HG02840 (cell line): ENCODE results near the gene NUP54.

ENCODE experiments used
- ATAC-seq: cut with Tn5 transposase; IDR thresholded peaks from one replicate; pipeline ENCODE4 v1.9.1; 2021; ENCODE audit warnings: mild to moderate bottlenecking, moderate library complexity, moderate number of reproducible peaks; ENCODE audit not compliant: unreplicated experiment, low FRiP score

The NUP54 gene

DNA sequence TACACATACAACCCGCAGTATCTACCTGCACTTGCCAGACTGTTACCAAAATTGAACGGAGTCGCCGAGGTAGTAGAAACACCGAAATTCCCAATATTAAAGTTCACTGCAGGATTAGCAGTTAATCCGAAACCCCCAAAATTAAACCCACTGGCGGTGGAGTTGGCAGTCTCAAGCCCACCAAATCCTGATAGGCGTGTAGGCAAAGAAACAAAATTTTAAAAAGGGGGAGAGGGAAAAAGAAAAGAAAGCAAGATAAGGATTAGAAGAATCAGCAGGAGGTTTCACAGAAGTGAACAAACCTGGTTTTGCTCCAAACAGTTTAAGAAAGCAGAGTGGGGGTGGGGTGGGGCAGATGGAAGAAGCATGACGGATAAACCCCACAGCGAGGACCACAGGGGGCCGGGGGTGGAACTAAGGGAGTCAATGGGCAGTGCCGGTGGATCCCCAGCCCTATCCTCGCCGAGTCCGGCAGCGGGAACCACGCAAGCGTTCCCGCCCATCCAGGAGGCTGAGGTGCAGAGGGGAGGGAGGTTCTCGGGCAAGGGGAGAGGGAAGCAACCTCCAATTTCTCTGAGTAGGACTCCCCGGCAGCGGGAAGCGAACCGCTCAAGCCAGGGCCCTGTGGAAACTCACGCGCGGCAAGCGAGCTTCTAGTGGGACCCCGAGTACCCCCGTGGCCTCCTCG lies 599 bp downstream of the NUP54 start:
- ATAC-seq, result peak; percentile 31

DNA sequence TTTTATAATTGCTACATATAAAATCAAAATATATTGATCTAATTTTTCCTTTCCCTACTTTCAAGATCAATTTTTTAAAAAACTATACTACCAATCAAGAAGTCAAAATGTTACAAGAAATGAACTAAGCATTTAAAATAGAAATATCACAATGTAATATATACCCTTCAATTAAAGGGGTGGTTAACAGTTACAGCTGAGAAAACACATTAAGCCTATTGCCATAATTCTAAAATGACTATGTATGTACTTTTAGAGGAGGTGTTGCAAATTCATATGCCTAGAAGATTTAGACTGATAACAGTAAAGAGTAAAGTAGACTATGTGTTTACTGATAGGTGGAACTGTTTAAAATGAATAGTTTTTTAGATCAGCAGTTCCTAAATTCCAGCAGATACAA lies 3.7 kb downstream of the NUP54 start:
- no peak for ATAC-seq

DNA sequence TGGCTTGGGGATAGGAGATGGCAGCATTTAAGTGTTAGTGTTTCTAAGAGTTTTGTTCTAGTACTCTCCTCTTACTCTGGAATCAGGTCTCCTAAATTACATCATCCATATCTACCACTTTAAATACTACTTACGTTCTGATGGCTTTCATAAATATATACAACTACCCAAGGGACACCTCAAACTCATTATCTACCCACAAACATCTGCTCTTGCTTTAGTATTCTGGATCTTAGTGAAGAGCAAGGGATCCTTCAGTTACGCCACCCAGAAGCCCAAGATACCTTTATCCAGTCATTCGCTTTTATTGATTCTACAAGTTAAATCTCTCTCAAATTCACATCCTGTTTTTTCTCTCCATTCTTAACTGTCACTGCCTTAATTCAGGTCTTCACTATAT lies 7.0 kb downstream of the NUP54 start:
- ATAC-seq, result no peak

DNA sequence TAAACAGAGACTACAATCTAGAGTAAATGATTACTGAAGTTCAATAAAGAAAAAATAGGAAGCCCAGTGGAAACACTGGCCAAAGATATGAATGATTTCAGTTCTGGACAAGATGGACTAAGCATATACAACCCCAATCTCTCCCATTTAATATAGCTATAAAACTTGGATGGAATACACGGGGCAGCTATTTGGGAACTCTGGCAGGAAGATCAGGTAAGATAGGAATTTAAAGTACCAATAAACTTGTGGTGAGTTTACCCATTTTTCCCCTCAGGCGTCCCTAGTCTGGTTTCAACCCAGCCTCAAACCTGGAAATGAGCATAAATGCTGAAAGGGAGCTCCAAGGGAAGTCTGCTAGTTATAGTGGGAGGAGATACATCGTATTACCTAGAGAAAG lies 20.4 kb downstream of the NUP54 start:
- no peak for ATAC-seq

DNA sequence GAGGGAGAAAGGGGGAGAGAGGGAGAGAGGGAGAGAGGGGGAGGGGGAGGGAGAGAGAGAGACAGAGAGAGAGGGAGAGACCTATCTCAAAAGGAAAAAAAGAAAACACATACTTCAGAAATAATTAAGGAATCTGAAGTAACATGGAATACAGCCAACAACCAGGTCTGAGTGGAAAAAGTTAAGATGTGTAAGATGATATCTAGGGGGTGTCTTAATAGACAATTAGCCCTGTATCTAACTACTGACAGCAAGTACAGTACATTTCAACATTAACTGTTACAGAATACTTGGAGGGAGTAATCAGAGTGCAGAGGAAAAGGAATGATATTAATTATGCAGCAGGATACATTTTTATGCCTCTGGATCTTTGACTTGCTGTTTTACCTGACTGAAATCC lies 22.4 kb downstream of the NUP54 start:
- ATAC-seq, result no peak

DNA sequence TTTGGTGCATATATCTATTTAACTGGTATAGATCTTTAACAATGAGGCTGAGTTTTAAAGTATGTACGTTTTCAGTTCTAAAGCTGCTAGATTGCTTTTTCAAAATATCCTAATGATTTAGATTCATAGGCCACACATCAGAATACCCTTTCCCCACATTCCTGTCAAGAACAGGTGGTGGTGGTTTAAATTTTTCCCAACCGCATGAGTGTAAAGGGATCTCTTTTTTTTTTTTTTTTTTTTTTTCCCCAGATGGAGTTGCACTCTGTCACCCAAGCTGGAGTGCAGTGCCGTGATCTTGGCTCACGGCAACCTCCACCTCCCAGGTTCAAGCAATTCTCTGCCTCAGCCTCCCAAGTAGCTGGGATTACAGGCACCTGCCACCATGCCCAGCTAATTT lies 28.0 kb downstream of the NUP54 start:
- no peak for ATAC-seq

DNA sequence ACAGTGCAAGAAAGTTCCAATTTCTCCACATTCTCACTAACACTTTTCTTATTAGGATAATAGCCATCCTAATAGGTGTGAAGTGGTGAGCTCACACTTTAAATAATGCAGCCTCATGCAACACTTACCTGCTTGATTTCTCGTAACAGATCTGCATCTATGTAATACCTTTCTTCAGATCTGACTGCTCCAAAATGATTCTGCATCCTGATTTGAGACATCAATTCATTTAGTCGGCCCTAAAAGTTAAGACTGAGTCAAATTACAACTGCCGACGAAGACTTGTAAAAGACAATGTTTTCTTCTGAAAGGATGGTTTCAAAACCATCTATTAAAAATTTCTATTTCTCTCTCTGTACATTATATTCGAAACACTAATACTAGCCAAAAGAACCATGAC lies 30.7 kb downstream of the NUP54 start:
- ATAC-seq, result no peak

DNA sequence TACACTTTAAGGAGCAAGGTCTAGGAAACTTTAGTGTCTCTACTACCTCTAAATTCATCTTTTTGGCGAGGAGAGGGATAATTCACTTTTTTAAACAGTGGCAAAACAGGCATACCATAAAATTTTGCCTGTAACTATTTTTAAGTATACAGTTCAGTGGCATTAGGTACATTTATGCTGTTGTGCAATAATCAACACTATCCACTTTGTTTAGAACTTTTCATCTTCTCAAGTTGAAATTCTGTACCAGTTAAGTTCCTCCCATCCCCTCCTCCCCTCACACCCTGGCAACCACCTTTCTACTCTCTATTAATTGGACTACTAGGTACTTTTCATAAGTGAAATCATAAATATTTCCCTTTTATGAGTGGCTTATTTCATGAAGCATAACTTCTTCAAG lies 31.4 kb downstream of the NUP54 start:
- ATAC-seq, result no peak

DNA sequence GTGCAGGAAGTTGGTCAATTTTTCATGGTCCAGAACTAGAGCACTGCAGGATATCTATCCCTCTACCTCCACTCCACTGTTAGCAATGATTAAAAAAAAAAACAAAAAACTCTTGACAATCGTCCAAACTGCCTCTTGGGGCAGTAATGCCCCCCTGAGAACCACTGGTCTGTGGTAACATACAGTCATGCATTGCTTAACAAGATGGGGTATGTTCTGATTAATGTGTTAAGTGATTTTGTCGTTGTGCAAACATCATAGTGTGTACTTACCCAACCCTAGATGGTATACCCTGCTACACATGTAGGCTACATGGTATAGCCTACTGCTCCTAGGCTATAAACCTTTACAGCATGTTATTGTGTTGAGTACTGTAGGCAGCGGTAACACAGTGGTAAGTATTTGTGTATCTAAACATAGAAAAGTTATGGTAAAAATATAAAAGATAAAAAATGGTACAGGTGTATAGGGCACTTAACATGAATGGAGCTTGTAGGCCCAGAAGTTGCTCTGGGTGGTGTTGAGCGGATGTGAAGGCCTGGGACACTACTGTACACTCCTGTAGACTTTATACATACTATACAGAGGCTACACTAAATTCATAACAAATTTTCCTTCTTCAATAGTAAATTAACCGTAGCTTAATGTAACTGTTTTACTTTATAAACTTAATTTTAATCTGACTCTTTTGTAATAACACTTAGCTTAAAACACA lies 39.6 kb downstream of the NUP54 start:
- ATAC-seq, result no peak

DNA sequence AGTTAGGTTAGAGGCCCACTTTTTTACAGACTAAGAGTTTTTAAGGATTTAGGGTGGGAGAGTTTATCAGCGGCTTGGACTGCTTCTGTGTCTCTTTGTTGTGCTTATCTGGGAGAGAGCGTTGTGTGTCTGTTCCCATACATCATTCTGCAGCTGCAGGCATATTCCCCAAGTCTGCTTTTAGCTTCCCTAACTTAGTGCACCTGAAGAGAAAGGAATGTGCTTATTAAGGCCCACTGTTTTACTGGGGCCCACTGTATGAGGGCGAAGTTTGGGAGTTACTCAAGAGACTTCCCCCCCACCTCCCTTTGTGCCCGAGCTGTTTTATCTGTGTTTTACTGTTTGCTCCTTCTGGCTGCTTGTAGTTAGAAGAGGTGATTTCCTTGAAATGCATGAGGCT lies 41.8 kb downstream of the NUP54 start:
- no peak for ATAC-seq

DNA sequence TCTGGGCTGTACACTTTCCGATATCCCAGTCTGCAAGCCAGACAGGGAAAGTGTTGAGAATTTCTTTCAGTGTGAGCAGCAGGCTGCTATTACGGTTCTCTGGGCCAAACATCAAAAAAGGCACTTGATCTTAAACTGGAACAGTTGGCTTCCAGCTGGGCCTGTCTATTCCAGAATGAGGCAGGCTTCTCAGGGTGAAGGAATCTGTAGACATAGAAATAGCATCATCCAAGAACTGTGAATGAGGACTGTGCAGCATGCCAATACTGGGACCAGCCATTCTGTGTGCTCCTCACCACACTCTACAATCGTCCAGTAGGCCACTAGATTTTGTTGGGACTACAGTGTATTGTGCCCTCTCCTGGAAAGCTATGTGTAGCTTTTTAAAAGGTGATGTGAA lies 42.5 kb downstream of the NUP54 start:
- no peak for ATAC-seq

DNA sequence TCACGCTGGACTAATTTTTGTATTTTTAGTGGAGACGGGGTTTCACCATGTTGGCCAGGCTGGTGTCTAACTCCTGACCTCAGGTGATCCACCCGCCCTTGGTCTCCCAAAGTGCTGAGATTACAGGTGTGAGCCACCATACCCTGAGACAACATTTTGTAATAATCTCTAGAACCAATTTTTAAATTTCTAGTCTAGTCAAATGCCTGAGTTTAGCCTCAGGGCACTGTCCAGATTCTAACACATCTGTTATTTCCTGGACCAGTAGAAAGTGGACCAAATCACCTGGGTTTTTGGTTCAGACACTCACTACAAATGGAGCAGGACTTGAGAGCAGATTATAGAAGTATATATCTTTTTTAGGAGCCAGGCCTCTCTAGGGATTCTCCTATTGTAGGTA lies 52.1 kb downstream of the NUP54 start:
- ATAC-seq, result no peak

DNA sequence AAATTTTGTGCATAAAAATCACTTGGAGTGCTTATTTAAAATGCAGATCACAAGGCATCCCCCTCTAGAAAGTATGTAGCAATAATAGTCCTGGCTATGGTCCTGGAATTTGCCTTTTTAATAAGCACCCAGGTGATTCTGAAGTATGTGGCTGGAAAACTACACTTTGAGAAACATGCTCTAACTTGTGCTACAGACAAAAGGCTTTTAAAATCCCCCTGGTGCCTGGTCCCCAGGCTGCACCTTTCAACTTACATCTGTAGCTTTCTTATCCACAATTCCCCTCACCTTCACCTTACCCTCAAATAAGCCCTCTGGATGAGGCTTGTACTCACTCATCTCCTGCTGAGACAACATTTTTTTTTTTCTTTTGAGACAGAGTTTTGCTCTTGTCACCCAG lies 52.6 kb downstream of the NUP54 start:
- ATAC-seq, result no peak

DNA sequence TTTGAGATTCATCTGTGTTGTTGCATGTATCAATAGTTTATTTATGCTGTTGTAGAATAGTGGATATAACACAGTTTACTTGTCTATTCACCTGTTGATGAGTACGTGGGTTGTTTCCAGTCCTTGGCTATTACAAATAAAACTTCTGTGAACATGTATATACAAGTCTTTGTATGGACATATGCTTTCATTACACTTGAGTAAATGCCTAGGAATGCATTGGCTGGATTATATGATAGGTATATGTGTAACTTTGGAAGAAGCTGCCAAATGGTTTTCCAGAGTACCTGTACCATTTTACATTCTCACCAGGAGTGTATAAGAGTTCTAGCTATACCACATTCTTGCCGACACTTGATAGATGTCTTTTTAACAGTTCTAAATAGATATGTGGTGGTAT lies 57.1 kb downstream of the NUP54 start:
- ATAC-seq, result no peak

DNA sequence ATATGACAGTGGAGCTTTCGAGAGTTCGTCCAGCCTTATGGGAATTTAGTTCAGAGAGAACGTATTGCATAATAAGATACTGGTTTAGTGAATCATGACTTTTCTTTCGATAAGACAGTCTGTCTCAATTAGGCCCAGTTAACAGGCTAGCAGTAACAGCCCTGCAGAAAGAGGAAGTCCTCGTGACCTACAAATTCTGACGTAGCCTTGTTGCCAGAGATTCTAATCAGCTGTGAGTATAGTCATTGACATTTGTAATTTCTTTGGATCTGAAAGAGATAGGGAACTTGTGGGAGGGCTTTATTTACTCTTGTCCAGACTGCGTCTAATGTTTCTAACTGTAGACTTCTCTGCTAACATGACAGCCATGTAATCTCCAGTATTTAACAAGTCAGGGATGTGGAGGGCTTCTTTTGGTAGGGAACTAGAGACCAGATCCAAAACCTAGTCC lies 57.9 kb downstream of the NUP54 start:
- no peak for ATAC-seq

DNA sequence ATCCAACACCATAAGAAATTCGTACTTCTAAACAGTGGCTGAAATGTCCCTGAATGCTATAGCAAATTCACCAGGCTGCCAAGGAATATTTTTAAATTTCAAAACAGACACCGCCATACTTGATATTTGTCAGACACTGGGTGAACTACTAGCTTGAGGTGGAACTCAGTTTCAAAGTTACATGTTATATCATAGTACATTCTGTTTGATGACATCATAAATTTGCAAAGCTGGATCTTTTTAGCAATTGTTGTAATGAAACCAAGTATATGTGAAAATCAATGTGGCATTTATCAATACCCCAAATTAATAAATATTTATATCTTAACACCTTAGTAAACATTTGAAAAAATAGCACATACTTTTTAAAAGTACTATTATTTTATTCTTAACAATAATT lies 59.5 kb downstream of the NUP54 start:
- no peak for ATAC-seq

DNA sequence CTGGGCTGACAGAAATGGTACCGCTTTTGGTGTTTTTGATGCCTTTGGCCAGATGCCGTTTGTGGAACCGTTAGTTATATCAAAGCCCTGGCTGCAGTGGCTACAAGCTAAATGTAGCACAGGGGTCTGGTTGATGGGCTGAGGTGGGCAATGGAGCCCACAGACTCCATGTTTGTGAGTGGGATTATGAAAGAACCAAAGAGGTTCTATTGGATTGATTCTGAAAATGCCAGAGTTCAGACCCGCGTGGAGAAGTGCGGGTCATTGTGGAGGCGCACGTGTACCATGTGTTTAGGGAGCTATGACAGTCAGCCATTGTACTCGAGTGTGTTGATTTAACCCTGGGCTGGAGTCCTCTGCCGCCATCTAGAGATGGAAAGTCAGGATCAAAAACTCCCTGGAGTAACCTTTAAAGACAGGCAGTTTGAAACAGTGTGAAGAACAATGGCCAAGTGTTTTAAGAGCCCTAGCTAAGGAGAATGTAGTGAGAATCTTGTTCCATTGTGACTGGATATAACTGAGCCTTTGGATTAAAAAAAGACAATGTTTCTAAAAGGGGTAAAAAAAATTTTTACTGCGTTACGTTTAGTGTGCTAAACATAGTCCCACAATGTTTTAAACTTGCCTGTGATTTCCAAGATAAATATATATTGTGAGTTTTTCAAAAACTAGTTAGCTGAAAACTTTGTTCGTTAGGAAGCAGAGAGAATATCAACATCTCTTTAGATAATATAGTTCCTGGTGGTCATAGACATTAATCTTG lies 61.0 kb downstream of the NUP54 start:
- ATAC-seq, result no peak

DNA sequence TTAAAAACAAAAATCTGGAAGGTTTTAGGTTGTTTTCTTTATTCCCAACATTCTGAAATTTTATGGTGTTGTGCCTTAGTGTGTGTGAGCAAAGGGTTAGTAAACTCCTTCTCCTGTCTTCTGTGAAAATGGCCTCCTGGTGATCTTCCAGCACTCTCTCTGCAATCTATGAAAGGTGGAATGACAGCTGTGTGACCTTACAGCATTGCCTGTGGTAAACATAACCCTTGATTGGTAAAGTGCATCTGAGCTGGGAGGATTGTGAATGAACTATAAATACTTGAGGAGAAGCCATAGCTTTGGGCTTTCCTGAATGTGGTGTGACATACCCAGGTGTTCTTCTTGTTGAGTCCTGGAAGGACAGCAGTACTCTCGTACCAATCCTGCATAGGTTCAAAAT lies 63.7 kb downstream of the NUP54 start:
- no peak for ATAC-seq

DNA sequence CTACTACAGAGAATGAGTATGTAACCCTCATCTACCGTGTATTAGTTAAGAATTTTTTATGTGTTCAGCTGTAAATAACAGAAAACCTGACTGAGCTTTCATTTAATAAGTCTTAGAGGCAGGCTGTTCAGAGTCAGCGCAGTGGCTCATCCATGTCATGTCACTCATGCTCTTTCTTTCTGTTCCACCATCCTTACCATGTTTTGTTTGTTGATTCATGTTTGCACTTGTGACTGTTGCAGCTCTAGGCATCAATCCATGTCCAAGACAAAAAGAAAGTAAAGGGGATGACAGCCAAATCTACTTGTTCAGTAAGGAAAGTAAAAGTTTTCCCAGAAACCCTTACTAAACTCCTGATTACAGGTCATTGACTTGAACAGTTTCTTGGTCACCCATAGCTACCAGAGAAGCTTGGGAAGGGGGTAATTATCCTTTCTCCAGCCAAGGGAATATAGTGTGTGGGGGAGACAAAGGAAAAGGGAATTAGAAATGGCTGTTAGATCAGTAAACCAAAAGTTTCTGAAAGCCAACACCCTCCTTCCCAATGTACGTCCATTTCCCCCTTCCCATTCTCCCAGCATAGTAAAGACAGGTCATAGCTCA lies 64.7 kb downstream of the NUP54 start:
- no peak for ATAC-seq

DNA sequence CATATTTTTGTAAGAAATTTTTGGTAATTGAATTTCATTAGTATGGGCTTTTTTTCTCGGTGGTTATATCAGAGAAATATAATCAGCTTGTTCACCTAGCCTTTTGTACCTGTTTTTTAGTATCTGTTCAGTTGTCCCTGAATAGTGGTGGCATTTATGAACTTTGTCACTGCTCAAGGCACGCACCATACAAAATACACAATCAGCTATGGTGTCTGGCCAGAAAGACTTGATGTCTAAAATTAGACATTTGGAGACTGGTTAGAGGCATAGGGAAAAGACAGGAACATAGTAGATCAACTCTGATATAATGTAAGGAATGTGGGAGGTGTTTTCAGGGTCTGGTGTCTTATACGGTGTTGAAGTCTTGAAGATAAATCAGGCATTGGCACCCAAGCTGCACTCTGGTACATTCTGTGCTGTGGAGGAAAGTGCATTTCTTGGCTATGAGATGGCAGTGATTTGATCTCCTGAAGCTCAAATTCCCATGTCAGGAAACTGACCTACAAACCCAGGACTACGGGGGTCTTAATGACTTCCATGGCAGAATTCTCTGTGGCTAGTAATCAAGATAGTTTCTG lies 70.1 kb downstream of the NUP54 start:
- ATAC-seq, result no peak
